HepG2 (cell line): ENCODE results near the gene MTOR. TPM values are rescaled to one million over a fixed set of nuclear protein-coding genes. Genes with fewer than 3 reads are reported as not detected.
A peak's percentile ranks its signal among the peaks of the same experiment; 100 is the strongest.

Experiments
- AHR ChIP-seq: IDR thresholded peaks from 2 replicates; pipeline ENCODE4 v1.6.1; 2018; ENCODE audit warnings: missing genetic modification reagents, missing compliant biosample characterization
- ARID4A ChIP-seq: sonication (generic); formaldehyde crosslinking; IDR thresholded peaks from 2 replicates; pipeline ENCODE4 v1.5.0; 2020; ENCODE audit warnings: mild to moderate bottlenecking, missing genetic modification reagents, borderline replicate concordance
- CREB3 ChIP-seq: sonication (generic); formaldehyde crosslinking; IDR thresholded peaks from 2 replicates; pipeline ENCODE4 v1.5.0; 2020; ENCODE audit warnings: missing genetic modification reagents
- DBP ChIP-seq: sonication (generic); formaldehyde crosslinking; IDR thresholded peaks from 2 replicates; pipeline ENCODE4 v1.4.0; 2020; ENCODE audit warnings: missing genetic modification reagents; ENCODE audit errors: not compliant biosample characterization
- DZIP1 ChIP-seq: sonication (generic); formaldehyde crosslinking; IDR thresholded peaks from 2 replicates; pipeline ENCODE4 v1.5.0; 2020; ENCODE audit warnings: mild to moderate bottlenecking, missing genetic modification reagents
- ERF ChIP-seq: IDR thresholded peaks from 2 replicates; pipeline ENCODE4 v1.6.1; 2018; ENCODE audit warnings: missing biosample characterization, missing genetic modification reagents
- HNRNPK ChIP-seq: fragments of 200-400 bp; formaldehyde crosslinking; IDR thresholded peaks from 2 replicates; pipeline ENCODE4 v1.6.1; 2018; ENCODE audit warnings: low read length, low read depth, moderate library complexity, mild to moderate bottlenecking; ENCODE audit not compliant: poor library complexity, severe bottlenecking
- NFATC3 ChIP-seq: sonication (generic); formaldehyde crosslinking; IDR thresholded peaks from 2 replicates; pipeline ENCODE4 v1.5.1; 2020; ENCODE audit warnings: mild to moderate bottlenecking, missing genetic modification reagents
- NR1H2 ChIP-seq: sonication (generic); formaldehyde crosslinking; IDR thresholded peaks from 2 replicates; pipeline ENCODE4 v1.8.1; 2022; ENCODE audit warnings: low read depth, missing genetic modification reagents, borderline replicate concordance
- PHB2 ChIP-seq: fragments of 450-650 bp; IDR thresholded peaks from 2 replicates; pipeline ENCODE4 v1.6.1; 2018; ENCODE audit not compliant: partially characterized antibody
- POGK ChIP-seq: sonication (generic); formaldehyde crosslinking; conservative IDR thresholded peaks from 2 replicates; pipeline ENCODE4 v1.8.0; 2022; ENCODE audit warnings: mild to moderate bottlenecking, moderate library complexity, missing genetic modification reagents
- REL ChIP-seq: sonication (generic); formaldehyde crosslinking; conservative IDR thresholded peaks from 2 replicates; pipeline ENCODE4 v1.8.0; 2022; ENCODE audit warnings: mild to moderate bottlenecking, missing genetic modification reagents, moderate library complexity
- SALL1 ChIP-seq: sonication (generic); formaldehyde crosslinking; IDR thresholded peaks from 2 replicates; pipeline ENCODE4 v1.8.0; 2022; ENCODE audit warnings: mild to moderate bottlenecking, missing genetic modification reagents
- ZNF510 ChIP-seq: sonication (generic); formaldehyde crosslinking; IDR thresholded peaks from 2 replicates; pipeline ENCODE4 v1.4.0; 2020; ENCODE audit warnings: low read depth, mild to moderate bottlenecking, missing genetic modification reagents
- ZNF615 ChIP-seq: sonication (generic); formaldehyde crosslinking; IDR thresholded peaks from 2 replicates; pipeline ENCODE4 v1.5.0; 2020; ENCODE audit warnings: mild to moderate bottlenecking, missing genetic modification reagents, borderline replicate concordance
- ZNF841 ChIP-seq: sonication (generic); formaldehyde crosslinking; IDR thresholded peaks from 2 replicates; pipeline ENCODE4 v1.8.1; 2023; ENCODE audit warnings: missing genetic modification reagents, borderline replicate concordance
- polyA plus RNA-seq, 8 experiments: library from polyadenylated mRNA; depleted of rRNA in 3 of 8; stranded (reverse) in 7 of 8; unstranded in 1 of 8; fragments of >200 nt; fragmentation: Illumina TruSeq in 4 of 8; extraction: Trizol in 4 of 8; gene quantifications; 2 replicates each; pipeline versions ENCODE4 v1.2.1 to v1.2.3, GENCODE V29; 2011 to 2016; ENCODE audit warnings: low read depth in 4 of 8, missing spikeins in 1 of 8, mixed read lengths in 1 of 8; ENCODE audit not compliant: insufficient read depth in 1 of 8
- total RNA-seq, 5 experiments: library from RNA; depleted of rRNA; stranded (reverse); fragments of >200 nt; fragmentation: Illumina TruSeq; extraction: Trizol; gene quantifications; 2 replicates each; pipeline ENCODE4 v1.2.3, GENCODE V29; 2016; ENCODE audit warnings: low read depth in 1 of 5

The MTOR gene
- total and polyA plus RNA-seq, 2 of the 13 experiments (the other 11 are each of a cell fraction or from before 2014, with no cell fraction given): 24.6 to 34.6 TPM

GRCh38 chr1:11099310-11100148, 162.8 kb downstream of the MTOR start, which contains the start of gene EXOSC10 (continued):
- TF ChIP-seq PHB2: no peak
- TF ChIP-seq AHR: no peak
- TF ChIP-seq ZNF510 (CRISPR knock-in tag): no peak
- TF ChIP-seq CREB3: 0 out of 2 replicates have a peak, but pooled peaks have one; percentile 16
- 0 out of 2 replicates have a peak, but pooled peaks have one; percentile 54 for TF ChIP-seq NR1H2 (CRISPR knock-in tag)
- no peak for TF ChIP-seq ERF (CRISPR knock-in tag)
- no peak for TF ChIP-seq ZNF615
- peak; percentile 10; the same call in 1 of the 2 replicates for TF ChIP-seq SALL1 (CRISPR knock-in tag)
- no peak for TF ChIP-seq DBP (CRISPR knock-in tag)
- TF ChIP-seq POGK (CRISPR knock-in tag): no peak; the same call in 1 of the 2 replicates
- TF ChIP-seq ZNF841 (CRISPR knock-in tag): no peak
- TF ChIP-seq NFATC3 (CRISPR knock-in tag): no peak
- TF ChIP-seq REL: peak; percentile 52; the same call in 1 of the 2 replicates
- peak; percentile 95 for TF ChIP-seq ARID4A (CRISPR knock-in tag)
- TF ChIP-seq HNRNPK: peak; percentile 65
- no peak for TF ChIP-seq DZIP1
